Left forelimb (tissue), 1 donor: ENCODE results near the gene DNPEP.
"Not testable (repeated sequence)": the region's sequence is repeated elsewhere in the genome, so short reads cannot be mapped to it uniquely, and the experiment has no call there.

ENCODE experiments used
- DNase-seq: peaks from one replicate; pipeline ENCODE4 v3.0.0-alpha.2; 2018; ENCODE audit warnings: low spot score

DNPEP gene

DNA sequence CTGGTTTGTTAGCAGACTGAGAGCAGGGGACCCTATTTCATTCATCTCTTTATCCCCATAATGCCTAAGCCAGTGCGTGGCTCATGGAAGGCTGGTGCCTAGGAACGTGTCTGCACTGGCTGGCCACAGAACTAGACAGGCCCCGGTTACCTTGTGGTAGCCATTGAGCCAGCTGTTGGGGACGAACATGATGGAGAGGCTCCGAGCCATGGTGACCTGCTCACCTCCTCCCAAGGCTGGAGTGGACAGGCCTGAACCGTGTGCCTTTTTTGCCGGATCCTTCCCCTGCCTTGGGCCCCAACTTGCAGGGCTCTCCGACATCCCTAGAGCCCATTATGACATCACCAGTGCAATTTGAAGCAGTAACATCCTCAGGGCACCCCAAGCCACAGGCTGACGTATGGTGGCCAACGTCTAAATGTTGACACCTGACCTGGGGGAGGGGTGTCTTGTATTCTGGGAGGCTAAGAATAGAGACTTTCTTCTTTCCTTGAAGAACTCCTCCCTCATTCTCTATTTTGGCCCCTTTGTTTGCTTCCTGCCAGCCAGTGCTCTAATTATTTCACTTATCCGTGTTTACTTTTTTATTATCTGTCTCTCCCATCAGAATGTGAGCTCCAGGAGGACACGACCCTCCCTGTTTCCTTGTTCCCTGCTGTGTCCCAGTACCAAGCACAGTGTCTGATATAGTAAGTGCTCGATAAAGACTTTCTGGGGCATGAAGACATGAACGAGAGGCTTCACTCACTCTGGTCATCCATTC, 12.2 kb upstream of the DNPEP start:
- no peak for DNase-seq

GRCh38 chr2:219398721-219399363, 11.1 kb upstream of the DNPEP start:
- DNase-seq = no peak

GRCh38 chr2:219396863-219397457, 9.2 kb upstream of the DNPEP start:
- DNase-seq = no peak

- no peak for DNase-seq
Observed at GRCh38 chr2:219395609-219396008, 7.9 kb upstream of the DNPEP start.

- DNase-seq = not testable (repeated sequence)
Observed at GRCh38 chr2:219395056-219395455, 7.3 kb upstream of the DNPEP start.

GRCh38 chr2:219392754-219393153, 5.0 kb upstream of the DNPEP start:
- DNase-seq = no peak

GRCh38 chr2:219388907-219389156, 1.1 kb upstream of the DNPEP start:
- no peak for DNase-seq

DNA sequence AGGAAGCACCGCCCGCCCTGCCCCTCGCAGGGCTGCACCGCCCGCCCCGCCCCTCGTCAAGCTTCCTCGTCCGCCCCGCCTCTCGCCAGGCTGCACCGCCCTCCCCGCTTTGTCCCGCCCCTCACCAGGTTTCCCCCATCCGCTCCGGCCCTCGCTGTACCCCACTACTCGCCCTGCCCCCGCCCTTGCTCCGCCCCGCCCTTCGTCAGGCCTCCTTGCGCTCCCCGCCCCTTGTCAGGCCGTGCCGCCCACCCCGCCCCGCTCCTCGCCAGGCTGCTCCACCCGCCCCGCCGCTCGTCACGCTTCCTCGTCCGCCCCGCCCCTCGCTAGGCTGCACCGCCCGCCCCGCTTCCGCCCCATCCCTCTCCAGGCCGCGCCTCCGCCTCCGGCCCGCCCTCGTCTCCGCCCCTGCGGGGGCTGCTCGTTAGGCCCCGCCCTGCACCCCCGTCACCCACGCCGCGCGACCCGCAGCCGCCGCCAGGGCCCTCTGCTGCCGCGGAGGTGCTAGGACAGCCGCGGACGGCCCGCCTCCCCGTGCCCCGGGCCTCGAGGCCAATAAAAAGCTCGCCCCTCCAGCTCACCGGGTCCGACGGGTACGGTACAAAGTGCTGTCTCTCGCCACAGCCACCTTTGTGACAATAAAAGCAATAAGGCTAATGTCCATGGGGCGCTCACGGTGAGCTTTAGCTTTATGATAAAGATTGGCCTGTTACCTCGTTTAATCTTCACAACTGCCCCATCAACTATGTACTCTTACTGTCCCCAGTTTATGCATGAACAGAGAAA, 602 bp upstream of the DNPEP start:
- DNase-seq = peak; percentile 99

- DNase-seq = no peak
Observed at GRCh38 chr2:219386532-219387280, 1.0 kb downstream of the DNPEP start.

- DNase-seq = no peak
Observed at GRCh38 chr2:219385958-219386520, 1.7 kb downstream of the DNPEP start.

- DNase-seq = no peak
Observed at GRCh38 chr2:219384859-219385258, 2.9 kb downstream of the DNPEP start.

DNA sequence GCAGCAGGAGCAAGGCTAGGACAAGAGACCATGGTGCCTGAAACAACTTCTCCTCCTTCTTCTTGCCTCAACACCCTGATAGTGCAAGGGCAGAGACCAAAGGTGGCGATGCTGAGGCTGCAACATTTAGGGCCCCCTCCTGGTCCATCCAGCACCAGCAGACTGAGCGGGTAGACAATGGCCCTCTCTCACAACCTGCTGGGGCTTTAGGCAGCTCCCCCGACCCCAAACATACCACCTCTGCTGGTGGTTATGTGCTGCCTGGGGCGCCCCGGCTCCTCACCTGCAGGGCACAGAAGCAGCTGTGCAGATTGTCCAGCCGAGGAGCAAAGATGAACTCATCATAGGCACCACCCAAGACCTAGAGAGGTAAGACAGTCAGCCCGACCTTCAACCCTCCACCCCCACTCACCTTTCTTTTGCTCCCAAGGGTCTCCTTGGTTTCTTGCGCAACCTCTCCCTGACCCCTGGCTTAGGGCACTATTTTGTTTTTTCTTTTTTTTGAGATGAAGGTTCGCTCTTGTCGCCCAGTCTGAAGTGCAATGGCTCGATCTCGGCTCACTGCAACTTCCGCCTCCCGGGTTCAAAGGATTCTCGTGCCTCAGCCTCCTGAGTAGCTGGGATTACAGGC, 3.5 kb downstream of the DNPEP start:
- no peak for DNase-seq

- DNase-seq = no peak
Observed at GRCh38 chr2:219381448-219381847, 6.3 kb downstream of the DNPEP start.

GRCh38 chr2:219380926-219381325, 6.8 kb downstream of the DNPEP start:
- DNase-seq = no peak

DNA sequence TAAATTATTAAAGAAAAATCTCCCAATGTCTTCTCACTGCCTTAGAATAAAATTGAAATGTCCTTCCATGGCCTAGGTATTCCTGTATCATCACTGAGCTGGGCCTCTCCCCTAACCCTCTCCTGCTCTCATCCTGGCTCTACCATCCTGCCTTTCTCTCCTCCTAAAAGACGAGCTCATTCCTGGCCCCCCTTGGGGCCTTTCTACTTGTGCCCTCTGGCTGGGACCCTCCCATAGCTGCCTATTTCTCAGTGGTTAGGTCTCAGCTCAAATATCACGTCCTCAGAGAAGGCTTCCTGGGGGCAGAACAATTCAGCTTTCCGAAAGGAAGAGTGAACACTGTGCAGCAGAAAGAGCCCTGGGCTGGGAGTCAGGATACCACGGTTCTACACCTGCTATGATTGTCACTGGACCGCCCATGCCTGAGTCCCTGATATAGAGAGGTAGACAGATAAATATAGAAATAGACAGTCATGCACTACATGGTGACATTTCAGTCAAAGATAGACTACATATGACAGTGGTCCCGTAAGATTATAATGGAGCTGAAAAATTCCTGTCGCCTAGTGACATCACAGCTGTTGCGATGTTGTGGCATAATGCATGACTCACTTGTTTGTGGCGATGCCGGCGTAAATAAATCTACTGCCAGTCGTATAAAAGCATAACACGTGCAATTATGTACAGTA, 9.4 kb downstream of the DNPEP start:
- DNase-seq = no peak

DNA sequence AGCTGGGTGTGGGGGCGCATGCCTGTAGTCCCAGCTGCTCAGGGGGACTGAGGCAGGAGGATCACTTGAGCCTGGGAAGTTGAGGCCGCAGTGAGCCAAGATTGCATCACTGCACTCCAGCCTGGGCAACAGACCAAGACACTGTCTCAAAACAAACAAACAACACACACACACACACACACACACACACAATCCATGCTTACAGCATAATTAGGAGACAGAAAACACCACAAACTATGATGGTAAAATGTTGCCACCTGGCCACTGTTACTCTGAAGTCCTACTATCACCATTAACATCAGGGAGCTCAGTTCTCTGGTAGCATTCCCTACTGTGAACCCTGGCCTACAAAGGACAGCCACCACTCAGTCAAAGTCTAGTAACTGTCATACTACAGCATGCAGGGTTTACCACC, 18.3 kb downstream of the DNPEP start:
- DNase-seq = no peak

- DNase-seq = no peak
Observed at GRCh38 chr2:219368690-219369191, 19.0 kb downstream of the DNPEP start.

- DNase-seq = no peak
Observed at GRCh38 chr2:219362524-219363164, 25.1 kb downstream of the DNPEP start.

DNA sequence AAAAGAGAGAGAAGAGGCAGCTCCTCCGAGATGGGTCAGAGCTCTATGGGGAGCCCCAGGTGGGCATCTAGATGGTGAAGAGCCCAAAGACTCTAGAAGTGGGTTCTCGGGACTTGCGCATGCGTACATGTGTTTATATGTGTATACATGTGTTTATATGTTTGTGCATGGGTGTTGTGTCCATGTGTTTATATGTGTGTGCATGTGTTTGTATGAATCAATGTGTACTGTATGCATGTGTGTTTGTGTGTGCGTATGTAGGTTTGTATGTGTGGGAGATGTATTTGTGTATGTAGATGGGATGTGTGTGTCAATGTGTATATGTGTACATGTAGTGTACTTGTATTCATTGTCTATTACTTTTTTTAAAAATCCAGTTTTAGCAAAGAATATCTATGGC, 25.6 kb downstream of the DNPEP start:
- no peak for DNase-seq
